Heart left ventricle (tissue), 13 donors: ENCODE measurements around the gene IFITM5.
"Not testable (repeated sequence)": the region's sequence is repeated elsewhere in the genome, so short reads cannot be mapped to it uniquely, and the experiment has no call there.

ENCODE experiments used
- POLR2A ChIP-seq, 2 donors: fragments of 450-650 bp; IDR thresholded peaks; one replicate each; pipeline ENCODE4 v1.6.1; 2017; ENCODE audit warnings: antibody characterized with exemption in 2 of 2, mild to moderate bottlenecking in 2 of 2, moderate library complexity in 2 of 2
- TF ChIP-seq, protein P1 (sequence below), 12 donors: fragments of 200-600 bp; sonication (generic) in 4 of 12; IDR thresholded peaks; one replicate each; pipeline versions ENCODE4 v1.5.0 to v1.8.0; 2018 to 2022; ENCODE audit warnings: antibody characterized with exemption in 12 of 12, mild to moderate bottlenecking in 5 of 12
- donor health status: ischemic (EF 13 %, LVEDD 7.1; RV severe dilation, severe dysfunction).
- donor health status: DM: no; HTN: yes; CAD: no.
- donor health status: DM: no; HTN: no; CAD: no.
- donor health status: ischemic (EF 25% LVEDD 6.9; RV normal size, moderate dysfunction).
- donor health status: ischemic (EF 25% LVEDD 5.7; RV mildly dilated, moderate dysfunction).
- donor health status: ischemic (EF 35%, LVEDD 5.7; RV mildly dilated, moderate dysfunction).
- donor health status: nonischemic (EF 11% LVEDD 7.7; RV severe dilation, severe dysfunction).
- donor health status: DM: yes; HTN: yes; CAD: no.
- donor health status: PGD.
- donor health status: ischemic (EF 29% LVEDD 5.4; RV normal size, mild dysfunction).
- donor health status: nonischemic (EF 23%, LVEDD 6.1; RV moderate dilation, normal function).

DNA sequence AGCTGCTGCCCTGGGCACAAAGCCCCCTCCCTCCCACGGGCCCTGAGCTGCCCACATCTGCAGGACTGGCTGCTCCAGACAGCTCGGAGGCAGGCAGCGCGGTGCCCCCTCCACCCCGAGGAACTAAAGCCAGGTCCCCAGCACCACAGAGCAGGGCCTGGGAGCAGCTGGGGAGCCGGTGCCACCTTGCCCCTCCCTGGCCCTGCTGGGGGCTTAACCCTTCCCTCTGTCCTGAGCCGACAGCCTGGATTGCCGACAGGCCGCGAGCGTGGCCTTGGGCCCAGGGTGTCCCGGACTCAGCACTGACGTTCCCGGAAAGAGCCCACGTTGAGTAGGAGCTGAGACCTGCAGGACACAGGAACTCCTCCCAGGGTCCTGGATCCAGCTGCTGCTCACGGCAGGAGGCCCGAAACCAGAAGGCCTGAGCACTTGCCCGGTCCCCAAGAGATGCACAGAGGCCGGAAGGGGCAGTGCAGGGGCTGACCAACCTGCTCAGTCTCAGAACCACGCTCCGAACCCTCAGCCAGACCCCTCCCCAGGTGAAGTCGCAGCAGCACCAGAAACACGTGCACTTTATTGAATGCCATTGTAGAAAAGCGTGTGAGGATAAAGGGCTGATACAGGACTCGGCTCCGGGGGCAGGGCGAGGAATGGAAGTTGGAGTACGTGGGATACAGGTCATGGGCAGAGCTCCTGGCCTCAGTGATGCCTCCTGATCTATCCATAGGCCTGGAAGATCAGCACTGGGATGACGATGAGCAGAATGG lies 20.0 kb upstream of the IFITM5 start:
- TF ChIP-seq, protein P1, sequence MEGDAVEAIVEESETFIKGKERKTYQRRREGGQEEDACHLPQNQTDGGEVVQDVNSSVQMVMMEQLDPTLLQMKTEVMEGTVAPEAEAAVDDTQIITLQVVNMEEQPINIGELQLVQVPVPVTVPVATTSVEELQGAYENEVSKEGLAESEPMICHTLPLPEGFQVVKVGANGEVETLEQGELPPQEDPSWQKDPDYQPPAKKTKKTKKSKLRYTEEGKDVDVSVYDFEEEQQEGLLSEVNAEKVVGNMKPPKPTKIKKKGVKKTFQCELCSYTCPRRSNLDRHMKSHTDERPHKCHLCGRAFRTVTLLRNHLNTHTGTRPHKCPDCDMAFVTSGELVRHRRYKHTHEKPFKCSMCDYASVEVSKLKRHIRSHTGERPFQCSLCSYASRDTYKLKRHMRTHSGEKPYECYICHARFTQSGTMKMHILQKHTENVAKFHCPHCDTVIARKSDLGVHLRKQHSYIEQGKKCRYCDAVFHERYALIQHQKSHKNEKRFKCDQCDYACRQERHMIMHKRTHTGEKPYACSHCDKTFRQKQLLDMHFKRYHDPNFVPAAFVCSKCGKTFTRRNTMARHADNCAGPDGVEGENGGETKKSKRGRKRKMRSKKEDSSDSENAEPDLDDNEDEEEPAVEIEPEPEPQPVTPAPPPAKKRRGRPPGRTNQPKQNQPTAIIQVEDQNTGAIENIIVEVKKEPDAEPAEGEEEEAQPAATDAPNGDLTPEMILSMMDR (IDR thresholded peaks at IDR 0.05): not testable (repeated sequence)
- TF ChIP-seq POLR2A (IDR thresholded peaks at IDR 0.05): not testable (repeated sequence)
